Activated CD4-positive, alpha-beta memory T cell treated with anti-CD3 and anti-CD28 coated beads for 36 hours (primary cell): Measurements from ENCODE around the gene JDP2. TPM values are rescaled to one million over a fixed set of nuclear protein-coding genes. Genes with fewer than 3 reads are reported as not detected.
"Not testable (repeated sequence)": the region's sequence is repeated elsewhere in the genome, so short reads cannot be mapped to it uniquely, and the experiment has no call there.

Experiments used
- CTCF ChIA-PET: fragments of 350-600 bp; sonication (Branson Sonifier 250); formaldehyde crosslinking; loops from one replicate; lab custom pipeline; 2021; ENCODE audit warnings: antibody characterized with exemption, inconsistent platforms; lab: Charles Lee
- POLR2A ChIA-PET: fragments of 350-600 bp; sonication (Branson Sonifier 250); formaldehyde crosslinking; loops from one replicate; lab custom pipeline; 2021; ENCODE audit warnings: antibody characterized with exemption; lab: Charles Lee
- DNase-seq: peaks from one replicate; pipeline ENCODE4 v3.0.0-alpha.2; 2020
- H3K27ac Mint-ChIP-seq: one replicate; pipeline ENCODE4 v1.8.0; 2021; ENCODE audit warnings: mixed read lengths
- H3K27me3 Mint-ChIP-seq: one replicate; pipeline ENCODE4 v1.8.0; 2021; ENCODE audit warnings: mixed read lengths
- H3K36me3 Mint-ChIP-seq: one replicate; pipeline ENCODE4 v1.8.0; 2021; ENCODE audit warnings: mixed read lengths
- H3K4me1 Mint-ChIP-seq: one replicate; pipeline ENCODE4 v1.8.0; 2021; ENCODE audit warnings: low read depth, mixed read lengths
- H3K4me3 Mint-ChIP-seq: one replicate; pipeline ENCODE4 v1.8.0; 2021; ENCODE audit warnings: mild to moderate bottlenecking, mixed read lengths
- H3K9me3 Mint-ChIP-seq: one replicate; pipeline ENCODE4 v1.8.0; 2021; ENCODE audit warnings: mixed read lengths
- intact Hi-C: fragments of 100-400 bp; cut with micrococcal nuclease; formaldehyde crosslinking; loops from one replicate; pipeline ENCODE4 v1.15.1; 2023
- total RNA-seq, 2 experiments: library from RNA; stranded (reverse); gene quantifications; one replicate each; pipeline ENCODE4 v1.2.3, GENCODE V29; 2021

The JDP2 gene
- total RNA-seq, 2 experiments from 2014 or later: 1.7 to 1.8 TPM

GRCh38 chr14:75461755-75462349, 34.0 kb downstream of the JDP2 start:
- CTCF ChIA-PET: interaction anchor here (1.2 kb wide), 1 partner anchor 116 kb away, joined by 3 read pairs; no protein-coding TSS in a partner anchor
- no peaks in the 10 kb centered on the region for H3K36me3 Mint-ChIP-seq
- intact Hi-C loops: no loop called here
- H3K4me1 Mint-ChIP-seq: no peaks in the 10 kb centered on the region
- no peak for DNase-seq
- POLR2A ChIA-PET: interaction anchor here (0.6 kb wide), 1 partner anchor 81 kb away, joined by 3 read pairs; no protein-coding TSS in a partner anchor
- H3K9me3 Mint-ChIP-seq: no peaks in the 10 kb centered on the region
- no peak overlapping the region for H3K4me3 Mint-ChIP-seq
- H3K27me3 Mint-ChIP-seq: no peaks in the 10 kb centered on the region
- H3K27ac Mint-ChIP-seq: no peak overlapping the region

GRCh38 chr14:75464626-75465025, 36.8 kb downstream of the JDP2 start:
- Mint-ChIP-seq H3K36me3 (no peaks in the 10 kb centered on the region), H3K4me1 (no peaks in the 10 kb centered on the region), H3K4me3 (no peak overlapping the region), H3K27ac (no peak overlapping the region), H3K27me3 (no peaks in the 10 kb centered on the region), H3K9me3 (no peaks in the 10 kb centered on the region)
- intact Hi-C loops: no loop called here
- ChIA-PET CTCF (no interaction called here), POLR2A (no interaction called here)
- no peak for DNase-seq

- no peak overlapping the region for H3K27ac Mint-ChIP-seq
- no peaks in the 10 kb centered on the region for H3K4me1 Mint-ChIP-seq
- intact Hi-C loops: no loop called here
- no peak overlapping the region for H3K4me3 Mint-ChIP-seq
- H3K27me3 Mint-ChIP-seq: no peaks in the 10 kb centered on the region
- no peak for DNase-seq
- no peaks in the 10 kb centered on the region for H3K36me3 Mint-ChIP-seq
- POLR2A ChIA-PET: no interaction called here
- H3K9me3 Mint-ChIP-seq: no peaks in the 10 kb centered on the region
- CTCF ChIA-PET: no interaction called here
Measured at GRCh38 chr14:75467763-75468162, 39.9 kb downstream of the JDP2 start.

- Mint-ChIP-seq H3K4me1 (no peaks in the 10 kb centered on the region), H3K36me3 (no peaks in the 10 kb centered on the region), H3K27ac (no peak overlapping the region), H3K9me3 (no peaks in the 10 kb centered on the region), H3K4me3 (no peak overlapping the region), H3K27me3 (no peaks in the 10 kb centered on the region)
- DNase-seq: no peak
- ChIA-PET POLR2A (no interaction called here), CTCF (no interaction called here)
- intact Hi-C loops: no loop called here
Measured at GRCh38 chr14:75469164-75469563, 41.3 kb downstream of the JDP2 start.

GRCh38 chr14:75469606-75470237, 41.9 kb downstream of the JDP2 start:
- no peak for DNase-seq
- intact Hi-C loops: no loop called here
- no peak overlapping the region for H3K4me3 Mint-ChIP-seq
- H3K4me1 Mint-ChIP-seq: no peaks in the 10 kb centered on the region
- no peak overlapping the region for H3K27ac Mint-ChIP-seq
- H3K36me3 Mint-ChIP-seq: no peaks in the 10 kb centered on the region
- POLR2A ChIA-PET: no interaction called here
- H3K27me3 Mint-ChIP-seq: no peaks in the 10 kb centered on the region
- CTCF ChIA-PET: no interaction called here
- H3K9me3 Mint-ChIP-seq: no peaks in the 10 kb centered on the region

- no peak for DNase-seq
- intact Hi-C loops: no loop called here
- Mint-ChIP-seq H3K36me3 (no peaks in the 10 kb centered on the region), H3K4me1 (no peaks in the 10 kb centered on the region), H3K4me3 (no peak overlapping the region), H3K27me3 (no peaks in the 10 kb centered on the region), H3K9me3 (no peaks in the 10 kb centered on the region), H3K27ac (no peak overlapping the region)
- ChIA-PET POLR2A (no interaction called here), CTCF (interaction anchor here (0.9 kb wide), 1 partner anchor 18 kb away, joined by 3 read pairs; no protein-coding TSS in a partner anchor)
Measured at GRCh38 chr14:75470238-75470797, 42.5 kb downstream of the JDP2 start.

- no peaks in the 10 kb centered on the region for H3K36me3 Mint-ChIP-seq
- no peak overlapping the region for H3K4me3 Mint-ChIP-seq
- POLR2A ChIA-PET: no interaction called here
Measured at GRCh38 chr14:75471059-75471458, 43.2 kb downstream of the JDP2 start.

GRCh38 chr14:75474127-75474526, 46.3 kb downstream of the JDP2 start:
- H3K27ac Mint-ChIP-seq, H3K4me1 Mint-ChIP-seq, DNase-seq, CTCF ChIA-PET, H3K27me3 Mint-ChIP-seq, H3K36me3 Mint-ChIP-seq, intact Hi-C loops, H3K9me3 Mint-ChIP-seq, POLR2A ChIA-PET, H3K4me3 Mint-ChIP-seq: not testable (repeated sequence)

More at GRCh38 chr14:75471059-75471458, 43.2 kb downstream of the JDP2 start:
- no peaks in the 10 kb centered on the region for H3K4me1 Mint-ChIP-seq
- no peak for DNase-seq
- no peaks in the 10 kb centered on the region for H3K9me3 Mint-ChIP-seq
- intact Hi-C loops: no loop called here
- no peak overlapping the region for H3K27ac Mint-ChIP-seq
- CTCF ChIA-PET: interaction anchor here (0.9 kb wide), 1 partner anchor 17 kb away, joined by 3 read pairs; no protein-coding TSS in a partner anchor
- H3K27me3 Mint-ChIP-seq: no peaks in the 10 kb centered on the region

GRCh38 chr14:75476274-75476995, 48.6 kb downstream of the JDP2 start:
- H3K27ac Mint-ChIP-seq: no peak overlapping the region
- no peaks in the 10 kb centered on the region for H3K36me3 Mint-ChIP-seq
- intact Hi-C loops: no loop called here
- peaks cover 3% of the 10 kb centered on the region for H3K27me3 Mint-ChIP-seq
- no peak overlapping the region for H3K4me3 Mint-ChIP-seq
- CTCF ChIA-PET: interaction anchor here (0.8 to 1.9 kb wide), 2 partner anchors 10 to 169 kb away, joined by 3 to 7 read pairs; no protein-coding TSS in a partner anchor
- no peaks in the 10 kb centered on the region for H3K4me1 Mint-ChIP-seq
- H3K9me3 Mint-ChIP-seq: no peaks in the 10 kb centered on the region
- POLR2A ChIA-PET: no interaction called here
- DNase-seq: no peak

GRCh38 chr14:75477881-75478280, 50.1 kb downstream of the JDP2 start:
- ChIA-PET POLR2A (no interaction called here), CTCF (interaction anchor here (1.2 kb wide), 1 partner anchor 11 kb away, joined by 3 read pairs; no protein-coding TSS in a partner anchor)
- Mint-ChIP-seq H3K4me3 (no peak overlapping the region), H3K9me3 (no peaks in the 10 kb centered on the region), H3K4me1 (no peaks in the 10 kb centered on the region), H3K27me3 (peaks cover 3% of the 10 kb centered on the region), H3K36me3 (no peaks in the 10 kb centered on the region), H3K27ac (no peak overlapping the region)
- no peak for DNase-seq
- intact Hi-C loops: no loop called here

GRCh38 chr14:75479770-75480600, 52.2 kb downstream of the JDP2 start:
- H3K36me3 Mint-ChIP-seq: no peaks in the 10 kb centered on the region
- CTCF ChIA-PET: interaction anchor here (1.1 kb wide), 1 partner anchor 9 kb away, joined by 4 read pairs; no protein-coding TSS in a partner anchor

More at GRCh38 chr14:75479770-75480600, 52.2 kb downstream of the JDP2 start:
- H3K9me3 Mint-ChIP-seq: no peaks in the 10 kb centered on the region
- no peaks in the 10 kb centered on the region for H3K4me1 Mint-ChIP-seq
- H3K27ac Mint-ChIP-seq: no peak overlapping the region
- intact Hi-C loops: no loop called here
- POLR2A ChIA-PET: no interaction called here
- peaks cover 3% of the 10 kb centered on the region for H3K27me3 Mint-ChIP-seq
- no peak overlapping the region for H3K4me3 Mint-ChIP-seq
- DNase-seq: no peak
